OCI-LY1 (cell line): ENCODE results near the gene PET117.

ENCODE experiments used
- EZH2 ChIP-seq: fragments of 200-600 bp; sonication (generic), shearing (Covaris generic); IDR thresholded peaks from 2 replicates; pipeline ENCODE4 v1.8.0; 2017; ENCODE audit warnings: borderline replicate concordance, mixed run types, mild to moderate bottlenecking, antibody characterized with exemption, low read length, moderate library complexity, mixed read lengths
- TF ChIP-seq, protein P1 (sequence below): fragments of 200-600 bp; sonication (generic), shearing (Covaris generic); IDR thresholded peaks from 2 replicates; pipeline ENCODE4 v1.5.1; 2017; ENCODE audit warnings: mild to moderate bottlenecking, antibody characterized with exemption, low read length, moderate library complexity, mixed read lengths

DNA sequence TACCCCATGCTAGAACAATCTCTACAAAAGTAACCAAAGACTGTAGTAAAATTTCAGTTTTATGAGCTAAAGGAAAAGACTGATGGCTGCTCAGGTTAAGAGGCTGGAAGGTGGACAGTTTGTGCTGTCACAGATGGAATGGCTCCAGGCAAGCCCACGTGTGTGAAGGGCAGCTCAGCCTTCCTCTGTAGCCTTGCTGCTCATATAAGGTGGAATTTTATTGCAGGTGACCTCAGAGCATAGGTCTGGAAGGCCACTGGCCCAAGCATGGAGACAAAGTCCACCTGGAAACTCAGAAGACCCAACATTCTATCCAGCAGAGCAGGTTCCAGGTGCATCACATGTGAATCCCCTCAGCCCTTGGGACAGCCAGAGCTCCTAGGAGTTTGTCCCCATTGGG, 53.6 kb downstream of the PET117 start:
- TF ChIP-seq, protein P1, sequence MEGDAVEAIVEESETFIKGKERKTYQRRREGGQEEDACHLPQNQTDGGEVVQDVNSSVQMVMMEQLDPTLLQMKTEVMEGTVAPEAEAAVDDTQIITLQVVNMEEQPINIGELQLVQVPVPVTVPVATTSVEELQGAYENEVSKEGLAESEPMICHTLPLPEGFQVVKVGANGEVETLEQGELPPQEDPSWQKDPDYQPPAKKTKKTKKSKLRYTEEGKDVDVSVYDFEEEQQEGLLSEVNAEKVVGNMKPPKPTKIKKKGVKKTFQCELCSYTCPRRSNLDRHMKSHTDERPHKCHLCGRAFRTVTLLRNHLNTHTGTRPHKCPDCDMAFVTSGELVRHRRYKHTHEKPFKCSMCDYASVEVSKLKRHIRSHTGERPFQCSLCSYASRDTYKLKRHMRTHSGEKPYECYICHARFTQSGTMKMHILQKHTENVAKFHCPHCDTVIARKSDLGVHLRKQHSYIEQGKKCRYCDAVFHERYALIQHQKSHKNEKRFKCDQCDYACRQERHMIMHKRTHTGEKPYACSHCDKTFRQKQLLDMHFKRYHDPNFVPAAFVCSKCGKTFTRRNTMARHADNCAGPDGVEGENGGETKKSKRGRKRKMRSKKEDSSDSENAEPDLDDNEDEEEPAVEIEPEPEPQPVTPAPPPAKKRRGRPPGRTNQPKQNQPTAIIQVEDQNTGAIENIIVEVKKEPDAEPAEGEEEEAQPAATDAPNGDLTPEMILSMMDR = no peak
- TF ChIP-seq EZH2 = no peak
